Lower leg skin (tissue), 4 donors: ENCODE data around the gene CEP350. TPM values are rescaled to one million over a fixed set of nuclear protein-coding genes. Genes with fewer than 3 reads are reported as not detected.

Experiments used
- DNase-seq, 2 donors: peaks; one replicate each; pipeline ENCODE4 v3.0.0-alpha.2; 2019; ENCODE audit warnings: low spot score in 2 of 2
- H3K4me3 ChIP-seq: fragments of 200-600 bp; sonication (generic); 2 replicates; pipeline ENCODE4 v1.5.1; 2017; ENCODE audit warnings: mild to moderate bottlenecking, low read depth; ENCODE audit not compliant: poor library complexity, severe bottlenecking
- CTCF ChIP-seq, 3 donors: fragments of 450-650 bp; IDR thresholded peaks; one replicate each; pipeline ENCODE4 v1.5.1; 2016; ENCODE audit warnings: antibody characterized with exemption in 3 of 3, mild to moderate bottlenecking in 3 of 3, moderate library complexity in 2 of 3
- POLR2A ChIP-seq, 2 donors: fragments of 450-650 bp; IDR thresholded peaks; one replicate each; pipeline ENCODE4 v1.6.1; 2016 to 2017; ENCODE audit warnings: antibody characterized with exemption in 2 of 2, mild to moderate bottlenecking in 1 of 2, moderate library complexity in 1 of 2
- WGBS, 2 donors: methylation state at CpG; one replicate each; pipeline ENCODE4 v1.1.5; 2018; 5-methylcytosine and 5-hydroxymethylcytosine counted together
- intact Hi-C: fragments of 100-400 bp; cut with DNase I; formaldehyde crosslinking; loops from one replicate; pipeline ENCODE4 v1.15.0; 2023; ENCODE audit warnings: low total_unique reads
- total RNA-seq, 4 donors: library from RNA; depleted of rRNA; stranded (reverse); fragments of >200 nt; gene quantifications; one replicate each; pipeline ENCODE4 v1.1.0, GENCODE V29; 2016

The CEP350 gene
- total RNA-seq, 4 donors from 2014 or later: 55.8 to 85.6 (median 59.9) TPM

- WGBS, 2 donors: 91 to 92% methylated on average over 3 of the region's 3 CpGs
- no peak for DNase-seq
- intact Hi-C loops: no loop called here
- TF ChIP-seq CTCF (IDR thresholded peaks at IDR 0.05): no peak
- no peak for TF ChIP-seq POLR2A (IDR thresholded peaks at IDR 0.05)
- H3K4me3 ChIP-seq: no peak overlapping the region
Measured at GRCh38 chr1:179926850-179927205, 27.8 kb upstream of the CEP350 start.

- TF ChIP-seq CTCF (IDR thresholded peaks at IDR 0.05) (no peak), POLR2A (IDR thresholded peaks at IDR 0.05) (no peak)
- H3K4me3 ChIP-seq: no peak overlapping the region
- WGBS, 2 donors: 28 to 40% methylated on average over 2 of the region's 2 CpGs
- intact Hi-C loops: no loop called here
- DNase-seq: no peak
Measured at GRCh38 chr1:179929955-179930798, 24.4 kb upstream of the CEP350 start.

GRCh38 chr1:179930867-179931266 lies 23.7 kb upstream of the CEP350 start:
- no peak overlapping the region for H3K4me3 ChIP-seq
- DNase-seq: no peak
- intact Hi-C loops: no loop called here
- TF ChIP-seq CTCF (IDR thresholded peaks at IDR 0.05) (no peak), POLR2A (IDR thresholded peaks at IDR 0.05) (no peak)
- 66 to 71% methylated on average over 3 of the region's 3 CpGs for WGBS, 2 donors

- intact Hi-C loops: no loop called here
- TF ChIP-seq POLR2A (IDR thresholded peaks at IDR 0.05): no peak
- TF ChIP-seq CTCF (IDR thresholded peaks at IDR 0.05): no peak
- 87 to 92% methylated on average over 2 of the region's 2 CpGs for WGBS, 2 donors
- DNase-seq: no peak
- H3K4me3 ChIP-seq: no peak overlapping the region
Measured at GRCh38 chr1:179933219-179933618, 21.4 kb upstream of the CEP350 start.

- intact Hi-C loops: no loop called here
Measured at GRCh38 chr1:179935909-179936496, 18.6 kb upstream of the CEP350 start.

More at GRCh38 chr1:179935909-179936496, 18.6 kb upstream of the CEP350 start:
- WGBS, 2 donors: 38 to 56% methylated on average over 1 of the region's 1 CpG
- DNase-seq: no peak
- H3K4me3 ChIP-seq: no peak overlapping the region
- no peak for TF ChIP-seq POLR2A (IDR thresholded peaks at IDR 0.05)
- TF ChIP-seq CTCF (IDR thresholded peaks at IDR 0.05): no peak
